ENCODE data around the gene MUC4.
"Not testable (repeated sequence)": the region's sequence is repeated elsewhere in the genome, so short reads cannot be mapped to it uniquely, and the experiment has no call there.

MUC4 gene

DNA sequence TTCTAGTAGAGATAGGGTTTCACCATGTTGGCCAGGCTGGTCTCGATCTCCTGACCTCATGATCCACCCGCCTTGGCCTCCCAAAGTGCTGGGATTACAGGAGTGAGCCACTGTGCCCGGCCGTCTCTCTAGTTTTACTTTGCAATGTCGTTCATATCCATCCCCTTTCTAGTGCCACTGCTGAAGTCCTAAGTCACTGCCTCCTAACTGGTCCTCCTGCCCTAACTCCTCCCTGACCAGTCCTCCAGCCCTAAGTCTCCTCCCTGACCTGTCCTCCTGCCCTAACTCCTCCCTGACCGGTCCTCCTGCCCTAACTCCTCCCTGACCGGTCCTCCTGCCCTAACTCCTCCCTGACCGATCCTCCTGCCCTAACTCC, 99.2 kb downstream of the MUC4 start:
- DNase-seq: not testable (repeated sequence)

DNA sequence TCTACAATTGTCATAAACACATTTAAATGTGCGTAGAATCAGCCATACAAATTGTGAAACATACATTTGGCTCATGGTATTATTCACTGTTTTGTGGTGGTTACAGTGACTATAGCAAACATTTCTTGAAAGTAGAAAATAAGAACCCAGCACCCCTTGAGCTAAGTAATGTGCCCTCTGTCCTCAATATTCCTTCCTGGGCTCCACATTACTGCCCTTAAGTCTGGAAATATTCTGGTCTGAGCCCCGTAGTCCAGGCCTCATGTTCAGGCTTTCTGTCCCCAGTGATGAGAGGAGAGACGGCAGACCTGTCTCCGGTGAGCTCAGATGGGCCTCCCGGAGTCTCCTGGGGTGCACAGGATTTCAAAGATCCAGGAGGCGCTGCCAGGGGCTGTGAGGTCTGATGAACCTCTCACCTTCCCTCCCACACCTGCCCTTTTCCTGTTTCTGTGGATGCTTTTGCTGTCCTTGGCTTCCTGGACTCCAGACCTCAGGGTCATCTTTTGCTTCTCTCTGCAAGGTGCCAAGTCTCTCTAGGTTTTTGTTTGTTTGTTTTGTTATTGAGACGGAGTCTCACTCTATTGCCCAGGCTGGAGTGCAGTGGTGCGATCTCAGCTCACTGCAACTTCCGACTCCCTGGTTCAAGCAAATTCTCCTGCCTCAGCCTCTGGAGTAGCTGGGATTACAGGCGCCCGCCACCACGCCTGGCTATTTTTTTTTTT, 99.8 kb downstream of the MUC4 start:
- DNase-seq: no peak

DNA sequence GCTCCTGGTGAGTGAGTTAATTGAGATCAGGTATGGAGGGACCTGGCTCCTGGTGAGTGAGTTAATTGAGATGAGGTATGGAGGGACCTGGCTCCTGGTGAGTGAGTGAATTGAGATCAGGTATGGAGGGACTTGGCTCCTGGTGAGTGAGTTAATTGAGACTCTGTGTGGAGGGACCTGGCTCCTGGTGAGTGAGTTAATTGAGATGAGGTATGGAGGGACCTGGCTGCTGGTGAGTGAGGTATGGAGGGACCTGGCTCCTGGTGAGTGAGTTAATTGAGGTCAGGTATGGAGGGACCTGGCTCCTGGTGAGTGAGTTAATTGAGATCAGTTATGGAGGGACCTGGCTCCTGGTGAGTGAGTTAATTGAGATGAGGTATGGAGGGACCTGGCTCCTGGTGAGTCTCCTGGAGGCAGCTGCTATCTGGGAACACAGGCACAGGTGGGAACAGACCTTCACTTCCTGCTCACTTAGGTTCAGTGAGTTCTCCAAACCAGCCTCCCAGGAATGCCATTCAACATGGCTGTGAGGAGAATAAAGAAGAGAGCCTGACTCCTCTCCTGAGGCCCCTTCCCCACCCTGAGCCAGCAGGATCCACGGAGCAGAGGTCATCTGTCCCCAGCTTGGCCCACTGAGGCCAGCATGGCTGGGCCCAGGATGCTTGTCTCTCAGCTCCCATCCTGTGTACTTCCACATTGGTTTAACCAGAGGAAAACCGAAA, 100.5 kb downstream of the MUC4 start:
- not testable (repeated sequence) for DNase-seq

DNA sequence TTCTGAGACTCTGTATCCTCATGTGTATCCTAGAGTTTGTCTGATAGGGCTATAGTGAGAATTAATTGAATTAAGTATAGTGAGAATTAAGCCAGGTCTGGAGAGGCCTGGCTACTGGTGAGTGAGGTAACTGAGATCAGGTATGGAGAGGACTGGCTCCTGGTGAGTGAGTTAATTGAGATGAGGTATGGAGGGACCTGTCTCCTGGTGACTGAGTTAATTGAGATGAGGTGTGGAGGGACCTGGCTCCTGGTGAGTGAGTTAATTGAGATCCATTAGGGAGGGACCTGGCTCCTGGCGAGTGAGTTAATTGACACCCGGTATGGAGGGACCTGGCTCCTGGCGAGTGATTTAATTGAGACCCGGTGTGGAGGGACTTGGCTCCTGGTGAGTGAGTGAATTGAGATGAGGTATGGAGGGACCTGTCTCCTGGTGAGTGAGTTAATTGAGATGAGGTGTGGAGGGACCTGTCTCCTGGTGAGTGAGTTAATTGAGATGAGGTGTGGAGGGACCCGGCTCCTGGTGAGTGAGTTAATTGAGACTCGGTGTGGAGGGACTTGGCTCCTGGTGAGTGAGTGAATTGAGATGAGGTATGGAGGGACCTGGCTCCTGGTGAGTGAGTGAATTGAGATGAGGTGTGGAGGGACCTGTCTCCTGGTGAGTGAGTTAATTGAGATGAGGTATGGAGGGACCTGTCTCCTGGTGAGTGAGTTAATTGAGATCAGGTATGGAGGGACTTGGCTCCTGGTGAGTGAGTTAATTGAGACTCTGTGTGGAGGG, 101.4 kb downstream of the MUC4 start:
- DNase-seq: not testable (repeated sequence)

DNA sequence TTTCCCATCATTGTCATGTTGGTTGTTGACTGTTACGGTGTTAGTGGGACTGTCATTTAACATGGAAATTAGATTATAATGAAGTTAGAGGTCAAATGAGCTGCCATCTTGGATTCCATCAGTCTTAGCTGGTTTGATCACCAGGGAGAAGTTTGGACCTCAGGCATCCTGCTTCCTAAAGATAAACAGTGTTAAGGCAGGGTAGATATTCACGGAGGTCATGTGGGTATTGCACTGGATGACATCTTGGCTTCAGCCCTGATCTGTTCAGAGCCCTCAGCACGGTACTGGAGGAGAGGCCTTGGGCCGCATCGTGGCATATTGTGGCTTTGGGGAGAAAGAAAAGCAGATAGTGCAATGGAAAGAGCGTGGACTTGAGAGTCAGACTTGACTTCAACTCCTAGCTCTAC, 102.0 kb downstream of the MUC4 start:
- DNase-seq: no peak

DNA sequence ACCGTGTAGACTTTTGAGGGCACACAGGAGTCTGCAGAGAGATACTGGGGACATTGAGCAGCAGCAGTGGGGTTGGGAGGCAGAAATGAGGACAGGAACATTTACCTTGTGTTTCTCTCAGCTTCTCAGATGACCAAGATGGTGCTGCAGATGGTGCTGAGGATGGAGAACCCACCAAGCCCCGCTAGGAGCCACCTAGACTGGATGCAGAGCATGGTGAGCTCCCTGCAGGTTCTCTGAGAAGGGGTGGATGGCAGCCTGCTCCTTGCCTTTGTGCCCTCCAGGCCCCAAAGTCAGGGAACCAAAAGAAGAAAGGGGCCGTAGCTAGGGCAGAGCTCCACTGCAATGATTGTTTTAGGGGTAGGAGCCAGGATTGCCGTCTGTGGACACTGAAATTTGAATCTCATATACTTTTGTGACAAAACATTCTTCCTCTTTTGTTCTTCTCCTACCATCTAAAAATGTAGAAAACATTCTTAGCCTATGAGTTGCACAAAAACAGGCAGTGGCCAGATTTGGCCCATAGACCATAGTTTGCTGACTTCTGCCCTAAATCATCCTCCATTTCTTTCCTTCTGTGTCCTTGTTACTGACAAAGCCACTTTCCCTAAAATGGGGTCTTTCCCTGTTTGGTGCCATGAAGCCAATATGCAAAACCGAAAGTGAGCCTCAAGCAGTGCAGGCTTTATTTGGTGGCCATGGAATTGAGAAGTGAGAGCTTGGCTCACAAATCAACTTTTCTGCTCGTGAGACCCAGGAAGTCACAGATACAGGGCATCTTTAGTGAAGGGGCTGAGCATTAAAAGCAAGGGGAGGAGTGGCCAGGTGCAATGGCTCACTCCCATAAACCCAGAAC, 102.9 kb downstream of the MUC4 start:
- DNase-seq: no peak

DNA sequence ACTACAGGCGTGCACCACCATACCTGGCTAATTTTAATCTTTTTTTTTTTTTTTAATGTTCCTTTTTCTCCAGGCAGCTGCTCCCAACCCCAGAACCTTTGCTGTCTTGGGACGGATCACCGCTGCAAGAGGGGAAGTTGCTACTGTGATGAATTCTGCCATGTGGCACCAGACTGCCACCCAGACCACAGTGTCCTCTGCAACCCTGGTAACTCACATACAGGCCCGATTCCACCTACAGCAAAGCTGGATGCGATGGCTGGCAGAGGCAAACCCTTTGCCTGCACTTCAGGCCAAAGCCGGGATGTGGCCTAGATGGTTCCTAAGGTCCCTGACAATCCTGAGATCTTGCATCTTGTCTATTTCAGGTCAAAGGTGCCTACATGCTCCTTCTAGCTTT, 103.7 kb downstream of the MUC4 start:
- no peak for DNase-seq

DNA sequence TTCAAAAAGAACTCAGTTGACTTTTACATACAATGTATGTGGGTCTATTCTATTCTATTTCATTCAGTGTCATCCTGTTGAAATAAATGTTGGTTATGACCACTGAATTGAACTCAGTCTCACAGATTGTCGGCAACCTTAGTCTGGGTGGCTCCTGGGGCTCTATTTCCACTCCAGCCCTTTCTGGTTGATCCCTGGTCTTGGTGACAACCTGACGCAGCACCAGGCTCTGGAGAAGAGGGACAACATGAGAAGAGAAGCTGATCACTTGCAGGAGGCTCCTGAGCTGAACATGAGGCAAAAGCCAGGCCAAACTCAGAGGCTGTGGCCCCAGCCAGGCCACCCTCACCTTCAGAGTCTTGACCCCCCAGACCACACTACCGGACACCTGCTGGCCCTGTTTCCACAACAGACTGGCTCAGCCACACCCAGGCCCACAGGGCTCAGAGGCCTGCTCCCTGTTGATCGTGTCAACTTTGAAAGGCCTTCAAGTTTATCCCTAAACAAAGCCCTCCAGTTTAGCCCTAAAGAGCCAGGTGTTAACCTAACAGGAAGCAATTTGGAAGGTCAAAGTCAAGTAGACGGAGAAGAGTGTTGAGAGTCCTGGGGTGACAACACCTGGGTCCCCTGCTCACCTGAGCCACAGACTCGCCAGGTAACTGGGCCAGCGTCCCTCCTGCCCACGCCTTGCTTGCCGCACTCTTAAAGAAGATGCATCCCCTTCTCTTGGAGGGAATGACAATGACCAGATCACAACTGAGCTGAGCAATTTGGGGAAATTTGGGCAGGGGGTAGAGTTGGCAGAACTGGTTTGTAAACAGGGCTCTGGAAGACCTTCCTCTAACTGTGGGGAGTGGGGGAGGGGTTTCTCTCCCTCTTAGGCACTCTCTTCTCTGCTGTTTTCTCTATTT, 106.4 kb downstream of the MUC4 start:
- no peak for DNase-seq

DNA sequence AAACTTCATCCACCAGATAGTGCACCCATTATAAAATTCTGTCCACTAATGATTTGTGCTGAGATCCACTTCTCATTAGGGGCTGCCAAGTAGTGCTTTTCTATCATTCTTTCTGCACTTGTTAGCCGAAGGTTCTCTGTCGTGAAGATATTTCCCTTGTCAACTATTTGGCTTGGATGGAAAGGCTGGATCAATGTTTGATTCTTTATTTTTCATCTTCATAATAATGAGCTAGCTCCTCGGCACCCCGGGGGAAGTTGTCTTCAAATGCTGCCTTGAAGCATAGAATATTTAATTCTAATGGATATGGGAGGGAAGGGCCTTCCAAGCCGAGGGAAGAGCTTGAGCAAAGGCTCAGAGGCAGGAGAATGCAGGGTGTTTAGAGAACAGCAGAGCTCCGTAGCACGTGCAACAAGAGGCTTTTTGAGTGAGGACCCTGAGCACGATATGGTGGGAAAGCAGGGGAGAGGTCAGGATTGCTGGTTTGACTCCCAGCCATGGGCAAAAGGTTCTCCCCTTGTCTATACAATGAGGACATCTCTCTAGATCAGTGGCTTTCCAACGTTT, 107.2 kb downstream of the MUC4 start:
- DNase-seq: no peak

DNA sequence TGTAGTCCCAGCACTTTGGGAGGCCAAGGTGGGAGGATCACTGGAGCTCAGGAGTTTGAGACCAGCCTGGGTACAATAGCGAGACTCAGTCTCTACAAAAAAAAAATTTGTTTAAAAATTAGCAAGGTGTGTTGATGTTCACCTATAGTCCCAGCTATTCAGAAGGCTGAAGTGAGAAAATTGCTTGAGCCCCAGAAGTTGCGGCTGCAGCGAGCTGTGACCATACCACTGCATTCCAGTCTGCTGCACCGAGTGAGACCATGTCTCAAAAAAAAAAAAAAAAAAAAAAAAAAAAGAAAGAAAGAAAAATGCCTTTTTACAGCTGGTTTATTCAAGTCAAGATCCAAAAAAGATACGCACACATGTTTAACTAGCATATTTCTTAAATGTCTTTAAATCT, 108.0 kb downstream of the MUC4 start:
- no peak for DNase-seq

DNA sequence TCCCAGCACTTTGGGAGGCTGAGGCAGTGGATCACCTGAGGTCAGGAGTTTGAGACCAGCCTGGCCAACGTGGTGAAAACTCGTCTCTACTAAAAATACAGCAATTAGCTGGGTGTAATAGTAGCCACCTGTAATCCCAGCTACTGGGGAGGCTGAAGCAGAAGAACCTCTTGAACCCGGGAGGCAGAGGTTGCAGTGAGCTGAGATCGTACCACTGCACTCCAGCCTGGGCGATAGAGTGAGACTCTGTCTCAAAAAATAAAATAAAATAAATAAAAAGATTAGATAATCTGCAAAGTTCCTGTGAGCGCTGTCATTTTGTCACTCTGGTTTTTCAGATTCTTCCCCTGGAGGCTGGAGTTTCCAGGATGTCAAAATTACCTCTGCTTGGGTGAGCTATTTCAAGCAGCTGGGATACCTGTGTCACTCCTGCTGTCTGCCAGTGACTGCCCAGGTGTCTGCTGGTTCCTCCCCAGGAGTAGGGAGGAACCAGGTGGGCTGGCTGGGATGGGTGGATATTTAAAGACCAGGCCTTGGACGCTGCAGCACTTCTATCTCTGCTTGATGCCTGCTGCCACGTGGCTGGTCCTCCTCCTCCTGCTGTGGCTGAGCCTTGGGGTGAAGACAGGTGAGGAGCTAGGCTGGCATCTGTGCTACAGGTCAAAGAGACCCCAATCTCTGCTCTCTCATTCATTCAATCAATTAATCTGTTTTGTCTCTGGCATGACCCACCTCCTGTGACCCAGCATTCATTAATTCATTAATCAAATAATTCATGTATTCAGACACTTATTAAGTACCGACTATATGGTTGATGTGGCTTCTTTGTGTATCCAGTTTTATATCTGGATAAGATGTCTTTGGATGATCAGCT, 110.5 kb downstream of the MUC4 start:
- no peak for DNase-seq

DNA sequence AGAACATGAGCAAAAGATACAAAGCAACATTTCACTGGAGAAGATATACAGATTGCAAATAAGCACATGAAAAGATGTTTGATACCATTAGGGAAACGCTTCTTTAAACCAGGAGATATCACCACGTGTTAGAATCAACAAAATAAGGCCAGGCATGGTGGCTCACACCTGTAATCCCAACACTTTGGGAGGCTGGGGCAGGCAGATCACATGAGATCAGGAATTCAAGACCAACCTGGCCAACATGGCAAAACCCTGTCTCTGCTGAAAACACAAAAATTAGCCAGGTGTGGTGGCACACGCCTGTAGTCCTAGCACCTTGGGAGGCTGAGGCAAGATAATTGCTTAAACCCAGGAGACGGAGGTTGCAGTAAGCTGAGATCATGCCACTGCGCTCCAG, 111.4 kb downstream of the MUC4 start:
- DNase-seq: no peak

DNA sequence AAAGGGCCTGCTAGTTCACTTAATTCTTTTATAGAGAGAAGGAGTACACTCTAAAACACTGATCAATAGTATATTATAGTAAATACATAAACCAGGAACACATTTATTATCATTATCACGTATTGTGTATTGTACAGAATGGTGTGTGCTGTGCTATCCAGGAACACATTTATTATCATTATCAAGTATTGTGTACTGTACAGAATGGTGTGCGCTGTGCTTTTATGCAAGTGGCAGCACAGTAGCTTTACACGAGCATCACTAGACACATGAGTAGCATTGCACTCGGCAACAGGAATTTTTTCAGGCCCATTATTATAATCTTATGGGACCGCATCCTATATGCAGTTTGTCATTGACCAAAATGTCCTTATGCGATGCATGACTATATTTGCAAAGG, 111.9 kb downstream of the MUC4 start:
- no peak for DNase-seq

DNA sequence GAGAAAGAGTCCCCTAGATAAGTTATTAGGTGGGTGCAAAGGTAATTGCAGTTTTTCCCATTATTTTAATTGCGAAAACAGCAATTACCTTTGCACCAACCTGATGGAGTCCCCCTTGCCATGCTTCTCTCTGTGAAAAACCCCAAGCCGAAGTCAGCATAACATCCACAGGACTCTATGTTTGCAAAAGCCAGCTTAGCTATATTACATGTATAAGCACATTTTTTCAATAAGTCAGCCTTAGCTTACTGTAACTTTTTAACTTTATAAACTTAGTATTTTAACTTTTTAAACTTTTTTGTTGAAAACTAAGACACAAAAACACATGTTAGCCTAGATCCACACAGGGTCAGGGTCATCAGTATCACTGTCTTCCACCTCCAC, 112.3 kb downstream of the MUC4 start:
- DNase-seq: no peak

DNA sequence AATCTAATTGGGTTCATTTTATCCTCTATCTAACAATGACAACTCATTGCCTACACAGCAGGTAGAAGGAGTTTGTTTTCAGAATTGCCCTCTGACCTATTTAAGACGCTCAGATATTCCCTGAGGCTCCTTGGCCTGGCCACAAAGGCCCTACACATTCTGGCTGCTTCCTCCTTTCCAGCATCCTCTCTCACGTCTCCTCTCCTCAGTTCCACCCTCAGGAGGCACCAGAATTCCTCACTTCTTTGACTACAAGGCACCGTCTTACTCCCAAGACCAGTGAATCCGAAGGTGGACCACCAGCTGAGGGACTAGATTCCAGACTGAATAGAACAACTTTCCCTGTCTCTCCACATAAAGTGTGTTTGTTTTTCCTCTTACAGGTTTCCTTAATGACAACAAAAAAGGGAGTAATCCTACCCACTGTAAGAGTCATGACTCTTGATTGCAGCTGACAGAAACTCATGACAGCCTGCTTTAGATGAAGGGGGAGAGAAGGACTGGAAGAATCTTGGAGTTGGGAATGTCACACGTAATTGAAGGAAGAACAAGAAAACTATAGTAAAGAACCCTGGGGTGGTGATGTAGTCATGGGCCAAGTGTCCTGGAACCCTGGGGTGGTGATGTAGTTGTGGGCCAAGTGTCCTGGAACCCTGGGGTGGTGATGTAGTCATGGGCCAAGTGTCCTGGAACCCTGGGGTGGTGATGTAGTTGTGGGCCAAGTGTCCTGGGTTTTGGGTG, 112.9 kb downstream of the MUC4 start:
- no peak for DNase-seq

DNA sequence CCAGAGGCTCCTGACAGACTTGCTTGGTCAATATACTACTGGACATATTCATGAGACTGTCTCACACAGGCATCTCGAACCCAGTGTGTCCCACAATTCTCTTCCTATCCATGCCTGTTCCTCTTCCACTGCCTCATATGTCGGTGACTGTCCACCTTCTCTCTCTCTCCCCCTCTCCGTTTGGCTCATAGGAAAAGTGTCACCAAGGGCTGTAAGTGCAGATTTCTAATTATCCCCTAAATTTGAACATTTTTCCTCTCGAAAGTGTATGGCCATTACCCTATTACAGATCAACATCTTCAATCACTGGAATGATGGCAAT, 113.4 kb downstream of the MUC4 start:
- DNase-seq: no peak

DNA sequence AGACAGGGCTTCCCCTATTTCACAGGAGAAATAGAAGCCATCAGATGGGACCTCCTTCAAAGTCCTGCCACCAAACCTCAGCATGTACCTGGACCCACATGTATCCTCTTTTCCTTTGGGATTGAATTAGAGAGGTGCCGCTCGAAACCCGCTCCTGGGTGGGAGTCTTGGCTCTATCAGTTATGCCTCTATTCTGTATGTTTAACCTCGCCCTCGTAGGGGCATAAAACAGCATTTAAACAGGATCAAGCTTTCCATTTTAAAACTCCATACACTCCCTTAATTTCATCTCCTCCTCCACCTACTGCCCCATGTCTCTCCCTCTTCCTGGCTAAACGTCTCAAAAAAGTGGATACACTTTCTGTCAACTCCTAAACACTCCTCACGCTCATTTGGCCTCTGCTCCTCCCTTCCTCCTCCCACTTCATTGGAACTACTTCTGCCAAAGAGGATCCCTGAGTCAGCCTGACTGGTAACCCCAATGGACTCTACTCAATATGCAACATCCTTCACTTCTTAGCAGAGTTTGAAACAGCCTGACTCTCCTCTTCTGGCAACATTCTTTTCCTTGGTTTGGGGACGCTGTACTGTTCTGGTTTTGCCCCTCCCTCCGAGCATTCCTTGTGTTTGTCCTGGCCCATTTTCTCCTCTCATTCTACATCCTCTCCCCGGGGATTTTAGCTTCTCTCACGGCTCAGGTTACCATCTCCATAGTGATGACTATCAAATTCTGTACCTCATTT, 114.0 kb downstream of the MUC4 start:
- no peak for DNase-seq

Measured in hippocampal formation (tissue), 2 donors.